ENCODE measurements around the gene DPEP2. TPM values are rescaled to one million over a fixed set of nuclear protein-coding genes. Genes with fewer than 3 reads are reported as not detected.

The DPEP2 gene
- total and polyA plus RNA-seq, 2 donors from 2014 or later = 0.99 to 3.1 TPM

DNA sequence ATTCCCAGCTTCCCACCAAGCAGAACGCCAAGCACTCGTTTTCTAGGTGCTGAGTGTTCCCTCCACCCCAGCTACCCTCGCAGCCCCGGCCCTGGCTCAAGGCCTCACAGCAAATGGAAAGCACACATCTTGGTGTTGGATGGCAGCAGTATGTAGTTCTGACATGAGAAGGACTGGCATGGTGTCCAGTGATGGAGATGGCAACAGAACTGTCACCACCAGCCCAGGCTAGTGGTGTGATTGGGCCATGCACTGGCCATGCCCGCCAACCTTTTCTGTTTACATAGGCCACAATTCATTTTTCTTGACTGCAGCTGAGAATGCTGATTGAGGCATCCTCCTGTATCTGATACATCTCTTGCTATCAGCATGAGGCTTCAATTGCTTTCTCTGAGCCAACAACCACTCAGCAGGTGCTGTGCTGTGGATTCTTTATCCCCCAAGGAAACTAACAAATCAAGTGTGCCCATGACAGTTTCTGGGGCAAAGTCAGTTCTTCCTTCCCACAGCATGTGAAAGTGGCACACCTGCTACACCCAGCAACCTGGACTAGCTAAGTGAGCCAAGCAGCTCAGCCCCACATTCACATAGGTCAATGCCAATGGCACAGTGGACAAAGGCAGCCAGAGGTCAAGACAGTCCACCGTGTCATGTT lies 34.7 kb downstream of the DPEP2 start:
- H3K27me3 ChIP-seq (ENCODE audit: control insufficient read depth, insufficient read depth, low read length) = no peaks in the 10 kb centered on the region
- peaks cover 0 to 31% (median 12%) of the 10 kb centered on the region in 3 donors for H3K4me1 ChIP-seq (ENCODE audit: control insufficient read depth in 2 of 3, insufficient read depth in 2 of 3, low read depth in 1 of 3, low read length in 3 of 3)
- H3K9me3 ChIP-seq (ENCODE audit: control insufficient read depth in 2 of 3, insufficient read depth in 1 of 3, low read length in 3 of 3) = no peaks in the 10 kb centered on the region
- no peak overlapping the region for H3K27ac ChIP-seq (ENCODE audit: low read depth in 2 of 2, low read length in 2 of 2)
- no peak overlapping the region for H3K9ac ChIP-seq (ENCODE audit: low read length in 3 of 3)
- TF ChIP-seq, protein P1, sequence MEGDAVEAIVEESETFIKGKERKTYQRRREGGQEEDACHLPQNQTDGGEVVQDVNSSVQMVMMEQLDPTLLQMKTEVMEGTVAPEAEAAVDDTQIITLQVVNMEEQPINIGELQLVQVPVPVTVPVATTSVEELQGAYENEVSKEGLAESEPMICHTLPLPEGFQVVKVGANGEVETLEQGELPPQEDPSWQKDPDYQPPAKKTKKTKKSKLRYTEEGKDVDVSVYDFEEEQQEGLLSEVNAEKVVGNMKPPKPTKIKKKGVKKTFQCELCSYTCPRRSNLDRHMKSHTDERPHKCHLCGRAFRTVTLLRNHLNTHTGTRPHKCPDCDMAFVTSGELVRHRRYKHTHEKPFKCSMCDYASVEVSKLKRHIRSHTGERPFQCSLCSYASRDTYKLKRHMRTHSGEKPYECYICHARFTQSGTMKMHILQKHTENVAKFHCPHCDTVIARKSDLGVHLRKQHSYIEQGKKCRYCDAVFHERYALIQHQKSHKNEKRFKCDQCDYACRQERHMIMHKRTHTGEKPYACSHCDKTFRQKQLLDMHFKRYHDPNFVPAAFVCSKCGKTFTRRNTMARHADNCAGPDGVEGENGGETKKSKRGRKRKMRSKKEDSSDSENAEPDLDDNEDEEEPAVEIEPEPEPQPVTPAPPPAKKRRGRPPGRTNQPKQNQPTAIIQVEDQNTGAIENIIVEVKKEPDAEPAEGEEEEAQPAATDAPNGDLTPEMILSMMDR (IDR thresholded peaks at IDR 0.05; ENCODE audit: borderline replicate concordance, extremely low read depth, insufficient read depth) = no peak
- intact Hi-C loops (cut with DNase I) = no loop called here
- peaks cover 3 to 30% (median 3%) of the 10 kb centered on the region in 3 donors for H3K36me3 ChIP-seq (ENCODE audit: control insufficient read depth in 2 of 3, insufficient read depth in 3 of 3, low read length in 3 of 3)
- peak overlapping the region in 1 of 3 donors; percentile 20 for H3K4me3 ChIP-seq (ENCODE audit: low read length in 3 of 3)
- DNase-seq (no peak), FAIRE-seq (no peak)

GRCh38 chr16:67963662-67964321 lies 35.5 kb downstream of the DPEP2 start:
- FAIRE-seq = no peak

GRCh38 chr16:67963292-67963661 lies 36.0 kb downstream of the DPEP2 start:
- Histone ChIP-seq H3K9me3 (ENCODE audit: control insufficient read depth in 2 of 3, insufficient read depth in 1 of 3, low read length in 3 of 3) (no peaks in the 10 kb centered on the region), H3K36me3 (ENCODE audit: control insufficient read depth in 2 of 3, insufficient read depth in 3 of 3, low read length in 3 of 3) (peaks cover 3 to 33% (median 8%) of the 10 kb centered on the region in 3 donors), H3K9ac (ENCODE audit: low read length in 3 of 3) (no peak overlapping the region), H3K4me3 (ENCODE audit: low read length in 3 of 3) (peak overlapping the region in 1 of 3 donors; percentile 20), H3K27me3 (ENCODE audit: control insufficient read depth, insufficient read depth, low read length) (no peaks in the 10 kb centered on the region), H3K27ac (ENCODE audit: low read depth in 2 of 2, low read length in 2 of 2) (no peak overlapping the region), H3K4me1 (ENCODE audit: control insufficient read depth in 2 of 3, insufficient read depth in 2 of 3, low read depth in 1 of 3, low read length in 3 of 3) (peaks cover 0 to 41% (median 16%) of the 10 kb centered on the region in 3 donors)
- DNase-seq = no peak
- intact Hi-C loops (cut with DNase I) = no loop called here
- TF ChIP-seq, protein P1 (IDR thresholded peaks at IDR 0.05; ENCODE audit: borderline replicate concordance, extremely low read depth, insufficient read depth) = no peak
- FAIRE-seq = no peak

More at GRCh38 chr16:67963662-67964321, 35.5 kb downstream of the DPEP2 start:
- Histone ChIP-seq H3K27ac (ENCODE audit: low read depth in 2 of 2, low read length in 2 of 2) (no peak overlapping the region), H3K4me1 (ENCODE audit: control insufficient read depth in 2 of 3, insufficient read depth in 2 of 3, low read depth in 1 of 3, low read length in 3 of 3) (peaks cover 0 to 37% (median 16%) of the 10 kb centered on the region in 3 donors), H3K27me3 (ENCODE audit: control insufficient read depth, insufficient read depth, low read length) (no peaks in the 10 kb centered on the region), H3K4me3 (ENCODE audit: low read length in 3 of 3) (peak overlapping the region in 1 of 3 donors; percentile 20), H3K36me3 (ENCODE audit: control insufficient read depth in 2 of 3, insufficient read depth in 3 of 3, low read length in 3 of 3) (peaks cover 3 to 30% (median 3%) of the 10 kb centered on the region in 3 donors), H3K9me3 (ENCODE audit: control insufficient read depth in 2 of 3, insufficient read depth in 1 of 3, low read length in 3 of 3) (no peaks in the 10 kb centered on the region), H3K9ac (ENCODE audit: low read length in 3 of 3) (no peak overlapping the region)
- DNase-seq = peak in 4 of 5 donors; percentile 30 to 77 (median 40)
- TF ChIP-seq, protein P1 (IDR thresholded peaks at IDR 0.05; ENCODE audit: borderline replicate concordance, extremely low read depth, insufficient read depth) = no peak
- intact Hi-C loops (cut with DNase I) = no loop called here
